ENCODE results near the gene ADAM8.
"Not testable (repeated sequence)": the region's sequence is repeated elsewhere in the genome, so short reads cannot be mapped to it uniquely, and the experiment has no call there.

ADAM8 gene

DNA sequence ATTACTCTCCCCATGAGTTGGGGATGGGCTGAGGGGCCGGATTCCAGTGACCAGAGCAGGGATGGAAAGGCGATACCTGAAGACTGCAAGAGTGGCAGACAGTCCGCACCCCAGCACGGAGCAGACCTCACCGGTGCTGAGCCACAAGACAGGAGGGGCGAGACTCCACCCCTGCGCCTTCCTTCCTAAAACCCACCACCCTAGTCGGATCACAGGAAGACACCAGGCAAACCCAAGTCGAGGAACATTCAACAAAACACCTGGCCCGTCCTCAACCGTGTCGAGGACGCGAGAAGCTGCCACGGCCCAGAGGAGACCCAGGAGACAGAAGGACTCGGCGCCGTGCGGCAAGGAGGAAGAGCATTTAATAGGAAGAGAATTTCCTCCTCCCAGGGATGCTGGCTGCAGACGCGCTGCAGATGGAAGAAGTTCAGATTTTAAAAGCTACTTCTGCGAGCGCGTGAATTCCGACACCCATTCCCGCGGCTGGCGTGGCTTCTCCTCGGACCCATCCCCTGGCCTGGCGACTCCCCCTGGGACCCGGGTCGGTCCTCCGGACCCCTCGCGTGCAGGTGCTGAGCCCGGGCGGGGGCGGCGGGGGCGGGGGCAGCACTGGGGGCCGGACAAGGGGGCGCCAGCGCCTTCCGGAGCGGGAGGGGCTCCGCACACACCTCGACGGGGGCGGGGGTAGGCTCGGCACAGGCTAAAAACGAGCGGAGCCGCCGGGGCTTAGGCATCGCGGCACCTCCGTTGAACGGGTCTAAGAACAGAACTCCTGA lies 47.2 kb downstream of the ADAM8 start:
- DNase-seq, result no peak

DNA sequence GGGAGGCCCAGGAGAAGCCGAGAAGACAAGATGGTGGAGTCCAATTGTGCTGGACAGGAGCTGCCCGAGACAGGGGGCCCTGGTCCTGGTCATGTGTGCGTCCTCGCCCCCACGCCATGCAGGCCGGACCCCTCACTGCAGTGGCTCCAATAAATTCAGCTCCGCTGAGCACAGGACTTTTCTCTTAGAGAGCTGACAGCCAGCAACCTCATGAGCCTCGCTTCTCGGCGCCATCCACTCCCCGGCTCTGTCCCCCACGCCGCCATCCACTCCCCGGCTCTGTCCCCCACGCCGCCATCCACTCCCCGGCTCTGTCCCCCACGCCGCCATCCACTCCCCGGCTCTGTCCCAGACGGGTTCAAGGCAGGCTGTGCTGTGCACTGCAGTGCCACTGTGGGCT lies 49.4 kb downstream of the ADAM8 start:
- DNase-seq, result no peak

DNA sequence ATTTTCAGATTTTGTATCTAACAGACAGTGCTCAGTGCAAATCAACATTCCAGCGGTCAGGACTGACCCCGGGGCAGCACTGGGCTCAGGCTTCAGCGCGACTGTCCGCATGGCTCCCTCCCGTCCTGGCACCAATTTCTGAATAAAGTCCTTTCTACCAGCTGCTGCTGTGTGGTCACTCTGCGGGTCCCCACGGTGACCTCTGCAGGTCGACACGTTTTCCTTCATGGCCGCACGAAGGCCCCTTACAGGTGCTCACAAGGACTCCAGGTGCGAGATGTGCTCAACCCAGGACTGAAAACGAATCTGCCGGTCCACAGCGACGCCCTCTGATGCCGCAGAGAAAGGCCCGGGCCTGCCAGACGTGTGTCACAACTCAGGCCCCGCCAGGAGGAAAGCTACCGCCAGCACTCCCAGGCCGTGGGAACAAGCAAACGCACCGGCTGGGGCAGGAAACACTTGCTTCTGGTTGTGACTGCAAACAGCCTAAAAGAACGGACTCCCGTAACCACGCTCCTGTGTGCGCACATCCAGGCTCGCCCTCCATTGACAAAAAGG lies 50.3 kb downstream of the ADAM8 start:
- no peak for DNase-seq

GRCh38 chr10:133225707-133226191 lies 50.9 kb downstream of the ADAM8 start:
- DNase-seq, result no peak

- DNase-seq, result no peak
These were observed 51.8 kb downstream of the ADAM8 start for GRCh38 chr10:133224756-133225372.

DNA sequence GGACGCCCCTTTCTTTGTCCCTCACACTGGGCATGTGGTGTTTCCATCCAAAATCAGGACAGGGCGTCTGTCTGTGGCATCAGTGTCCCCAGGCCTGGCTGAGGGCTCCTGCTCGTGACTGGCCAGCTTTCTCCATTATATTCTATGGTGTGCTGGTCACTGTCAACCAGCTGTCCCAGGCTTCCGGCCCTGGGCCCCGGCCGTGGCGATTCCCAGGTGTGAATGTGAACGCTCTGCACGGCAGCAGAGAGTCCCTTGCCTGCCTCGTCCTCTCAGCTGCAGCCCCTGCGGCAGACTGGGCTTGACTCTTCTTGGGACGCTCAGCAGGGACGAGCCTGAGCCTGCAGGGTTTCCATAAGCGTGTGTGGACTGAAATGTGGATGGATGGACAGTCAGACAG lies 52.6 kb downstream of the ADAM8 start:
- no peak for DNase-seq

GRCh38 chr10:133221756-133222155 lies 54.9 kb downstream of the ADAM8 start:
- not testable (repeated sequence) for DNase-seq

GRCh38 chr10:133221331-133221730 lies 55.3 kb downstream of the ADAM8 start:
- no peak for DNase-seq

- DNase-seq, result no peak
These were observed 56.9 kb downstream of the ADAM8 start for GRCh38 chr10:133219782-133220181.

DNA sequence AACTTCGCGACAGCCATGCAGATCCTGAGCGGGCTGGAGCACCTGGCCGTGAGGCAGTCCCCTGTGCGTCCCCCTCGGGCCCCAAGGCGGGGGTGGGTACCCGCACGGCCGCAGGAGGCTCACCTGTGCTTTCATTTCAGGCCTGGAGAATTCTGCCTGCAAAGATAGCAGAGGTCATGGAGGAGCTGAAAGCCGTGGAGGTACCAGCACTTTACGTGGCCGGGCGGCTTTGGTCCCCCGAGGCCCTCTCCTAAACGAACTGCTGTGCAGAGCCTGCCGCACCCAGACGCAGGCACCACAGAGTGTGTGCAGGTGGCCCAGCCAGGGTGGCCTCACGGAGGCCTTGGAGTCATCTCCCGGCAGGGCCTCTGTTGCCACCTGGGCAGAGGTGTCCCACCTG lies 57.8 kb downstream of the ADAM8 start:
- no peak for DNase-seq

GRCh38 chr10:133217800-133218589 lies 58.7 kb downstream of the ADAM8 start:
- DNase-seq, result no peak

DNA sequence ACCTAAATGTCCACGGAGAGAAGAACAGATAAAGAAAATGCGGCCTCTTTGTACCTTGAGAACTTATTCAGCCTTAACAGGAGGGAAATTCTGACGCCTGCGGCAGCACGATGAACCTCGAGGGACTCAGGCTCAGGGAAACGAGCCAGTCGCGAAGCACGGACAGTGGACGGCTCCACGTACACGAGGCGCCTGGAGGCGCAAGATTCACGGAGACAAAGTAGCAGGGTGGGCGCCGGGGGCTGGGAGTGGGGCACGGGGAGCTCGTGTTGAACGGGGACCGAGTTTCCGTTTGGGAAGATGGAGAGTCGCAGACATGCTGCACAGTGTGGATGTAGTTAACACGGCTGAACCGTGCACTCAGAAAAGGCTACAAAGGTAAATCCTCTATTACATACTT lies 59.9 kb downstream of the ADAM8 start:
- no peak for DNase-seq

- DNase-seq, result no peak
These were observed 61.1 kb downstream of the ADAM8 start for GRCh38 chr10:133215586-133215985.

GRCh38 chr10:133214468-133215410 lies 61.9 kb downstream of the ADAM8 start:
- DNase-seq, result no peak

GRCh38 chr10:133213641-133214467 lies 62.8 kb downstream of the ADAM8 start:
- DNase-seq, result no peak

DNA sequence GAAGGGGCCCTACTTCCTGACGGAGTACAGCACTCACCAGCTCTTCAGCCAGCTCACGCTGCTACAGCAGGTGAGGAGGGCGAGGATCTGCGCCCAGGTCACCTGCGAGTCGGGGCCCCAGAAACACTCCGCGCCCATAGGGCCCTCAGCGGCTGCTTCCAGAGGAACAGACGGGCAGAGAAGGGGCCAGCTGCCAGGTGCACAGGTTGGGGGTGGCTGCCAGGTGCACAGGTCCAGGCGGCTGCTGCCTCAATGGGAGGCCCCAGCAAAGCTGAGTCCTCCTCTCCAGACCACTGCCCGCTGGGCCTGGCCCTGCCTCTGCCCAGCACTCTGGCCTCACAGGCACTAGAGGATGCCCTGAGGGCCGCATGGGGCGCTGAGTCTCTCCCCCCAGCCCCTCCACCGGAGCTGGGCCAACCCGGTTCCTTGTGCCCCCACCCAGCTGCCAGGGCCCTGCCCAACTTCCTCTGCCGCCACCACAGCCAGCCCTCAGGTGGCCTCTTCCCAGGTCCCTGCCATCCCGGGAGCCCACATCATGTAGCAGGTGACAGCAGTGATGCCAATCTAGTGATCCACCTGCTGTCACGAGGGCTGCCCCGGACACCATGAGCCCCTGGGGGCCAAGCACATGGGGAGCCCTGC lies 63.7 kb downstream of the ADAM8 start:
- no peak for DNase-seq
